ENCODE results near the gene TMPRSS12.
"Not testable (repeated sequence)": the region's sequence is repeated elsewhere in the genome, so short reads cannot be mapped to it uniquely, and the experiment has no call there.

TMPRSS12 gene

GRCh38 chr12:50855679-50856078 lies 13.0 kb downstream of the TMPRSS12 start:
- in situ Hi-C loops (cut with HindIII; ENCODE audit: low sequenced_read_pairs), result not testable (repeated sequence)

- in situ Hi-C loops (cut with HindIII; ENCODE audit: low sequenced_read_pairs), result no loop called here
These were observed 17.0 kb downstream of the TMPRSS12 start for GRCh38 chr12:50859621-50860310.

DNA sequence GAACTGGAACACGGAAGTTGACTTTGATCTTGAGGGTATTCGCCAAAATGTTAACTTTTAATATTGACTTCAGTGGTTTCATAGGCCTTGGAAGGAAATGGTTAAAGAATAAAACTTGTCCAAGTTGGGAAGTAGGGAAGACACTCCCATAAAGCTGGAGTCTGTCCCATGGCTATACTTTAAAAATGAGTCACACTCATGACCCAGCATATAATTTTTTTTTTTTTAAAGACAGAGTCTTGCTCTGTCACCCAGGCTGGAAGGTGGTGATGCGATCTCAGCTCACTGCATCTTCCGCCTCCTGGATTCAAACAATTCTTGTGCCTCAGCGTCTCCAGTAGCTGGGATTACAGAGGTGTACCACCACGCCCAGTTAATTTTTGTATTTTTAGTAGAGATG lies 19.6 kb downstream of the TMPRSS12 start:
- in situ Hi-C loops (cut with HindIII; ENCODE audit: low sequenced_read_pairs), result no loop called here

GRCh38 chr12:50865266-50865665 lies 22.5 kb downstream of the TMPRSS12 start:
- in situ Hi-C loops (cut with HindIII; ENCODE audit: low sequenced_read_pairs), result no loop called here

GRCh38 chr12:50868881-50869280 lies 26.2 kb downstream of the TMPRSS12 start:
- in situ Hi-C loops (cut with HindIII; ENCODE audit: low sequenced_read_pairs), result not testable (repeated sequence)

DNA sequence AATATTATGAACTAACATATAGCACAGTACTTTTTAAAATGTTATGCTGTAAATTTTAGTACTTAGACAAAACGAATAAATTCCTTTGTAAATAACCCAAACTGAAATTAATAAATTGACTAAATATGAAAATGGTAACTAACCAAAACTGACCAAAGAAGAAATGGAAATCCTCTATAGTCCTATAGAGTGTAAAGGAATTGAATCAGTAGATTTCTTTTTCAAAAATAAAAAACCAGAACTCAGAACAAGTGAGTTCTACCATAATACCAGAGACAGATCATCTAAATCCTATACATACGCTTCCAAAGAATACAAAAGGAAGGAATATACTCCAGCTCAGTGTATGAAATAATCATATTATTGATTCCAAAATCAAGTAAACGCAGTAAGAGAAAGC lies 39.8 kb downstream of the TMPRSS12 start:
- in situ Hi-C loops (cut with HindIII; ENCODE audit: low sequenced_read_pairs), result no loop called here

- in situ Hi-C loops (cut with HindIII; ENCODE audit: low sequenced_read_pairs), result no loop called here
These were observed 44.5 kb downstream of the TMPRSS12 start for GRCh38 chr12:50887191-50887590.

GRCh38 chr12:50888666-50889065 lies 45.9 kb downstream of the TMPRSS12 start:
- in situ Hi-C loops (cut with HindIII; ENCODE audit: low sequenced_read_pairs), result no loop called here

GRCh38 chr12:50894241-50894640 lies 51.5 kb downstream of the TMPRSS12 start:
- in situ Hi-C loops (cut with HindIII; ENCODE audit: low sequenced_read_pairs), result no loop called here

DNA sequence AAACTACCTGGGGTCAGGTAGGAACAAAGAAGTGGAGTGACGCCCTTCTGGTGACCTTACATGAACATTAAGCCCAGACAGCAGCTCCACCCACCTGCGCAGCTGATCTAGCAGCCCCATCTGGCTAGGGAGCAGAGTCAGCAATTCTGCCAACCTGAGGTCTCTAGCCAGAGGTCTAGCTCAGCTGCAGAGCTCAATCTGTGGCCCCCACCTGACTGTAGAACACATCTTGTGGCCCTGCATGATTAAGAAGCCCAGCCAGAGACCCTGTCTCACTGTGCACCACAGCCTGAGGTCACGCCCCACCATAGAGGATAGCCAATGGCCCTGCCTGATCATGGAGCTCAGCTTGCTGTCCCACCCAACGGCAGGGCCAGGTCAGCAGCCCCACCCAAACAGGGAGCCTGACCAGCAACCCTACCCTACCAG lies 59.0 kb downstream of the TMPRSS12 start:
- in situ Hi-C loops (cut with HindIII; ENCODE audit: low sequenced_read_pairs), result no loop called here

DNA sequence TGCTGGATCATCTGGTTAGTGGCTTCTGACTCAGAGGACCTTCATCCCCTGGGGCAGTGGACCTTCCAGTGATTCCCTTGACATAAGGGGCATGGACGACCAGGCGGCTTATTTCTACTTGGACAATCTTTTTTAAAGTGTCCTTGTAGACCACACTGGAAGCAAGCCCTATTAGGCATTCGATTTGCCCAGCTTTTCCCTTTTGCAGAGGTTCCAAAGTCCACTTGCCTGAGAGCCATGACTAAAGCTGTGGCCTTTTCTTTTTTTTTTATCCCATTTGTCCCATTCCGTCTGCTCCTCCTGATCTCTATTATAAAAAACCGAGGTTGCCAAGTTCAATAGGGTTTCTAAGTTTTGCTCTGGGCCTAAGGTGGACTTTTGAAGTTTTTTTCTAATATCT lies 65.8 kb downstream of the TMPRSS12 start:
- in situ Hi-C loops (cut with HindIII; ENCODE audit: low sequenced_read_pairs), result not testable (repeated sequence)

DNA sequence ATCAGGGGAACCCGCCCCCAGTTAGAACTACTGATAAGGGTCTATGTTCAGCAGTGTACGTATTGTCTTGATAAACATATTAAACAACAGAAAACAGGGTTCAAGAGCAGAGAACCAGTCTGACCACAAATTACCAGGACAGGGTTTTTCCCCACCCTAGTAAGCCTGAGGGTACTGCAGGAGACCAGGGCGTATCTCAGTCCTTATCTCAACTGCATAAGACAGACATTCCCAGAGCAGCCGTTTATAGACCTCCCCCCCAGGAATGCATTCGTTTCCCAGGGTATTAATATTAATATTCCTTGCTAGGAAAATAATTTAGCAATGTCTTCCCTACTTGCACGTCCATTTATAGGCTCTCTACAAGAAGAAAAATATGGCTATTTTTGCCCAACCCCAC lies 69.6 kb downstream of the TMPRSS12 start:
- in situ Hi-C loops (cut with HindIII; ENCODE audit: low sequenced_read_pairs), result not testable (repeated sequence)

GRCh38 chr12:50913224-50913623 lies 70.5 kb downstream of the TMPRSS12 start:
- in situ Hi-C loops (cut with HindIII; ENCODE audit: low sequenced_read_pairs), result no loop called here

- in situ Hi-C loops (cut with HindIII; ENCODE audit: low sequenced_read_pairs), result no loop called here
These were observed 72.3 kb downstream of the TMPRSS12 start for GRCh38 chr12:50914872-50915484.

GRCh38 chr12:50916292-50916691 lies 73.6 kb downstream of the TMPRSS12 start:
- in situ Hi-C loops (cut with HindIII; ENCODE audit: low sequenced_read_pairs), result no loop called here

- in situ Hi-C loops (cut with HindIII; ENCODE audit: low sequenced_read_pairs), result no loop called here
These were observed 76.0 kb downstream of the TMPRSS12 start for GRCh38 chr12:50918584-50919316.

DNA sequence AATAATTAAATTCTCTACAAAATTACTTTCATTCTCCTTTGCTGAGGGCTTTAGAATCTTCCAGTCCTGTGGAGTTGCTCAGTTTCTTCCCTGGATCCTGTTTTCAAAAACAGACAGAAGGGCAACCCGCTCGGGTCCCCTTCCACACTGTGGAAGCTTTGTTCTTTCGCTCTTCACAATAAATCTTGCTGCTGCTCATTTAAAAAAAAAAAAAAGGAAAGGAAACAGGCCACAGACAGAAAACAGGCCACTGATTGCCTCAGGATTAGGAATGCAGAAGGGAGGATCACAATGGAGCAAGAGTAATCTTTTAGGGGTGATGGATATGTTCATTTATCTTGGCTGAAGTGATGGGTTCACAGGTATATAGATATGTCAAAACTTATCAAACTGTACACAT lies 80.1 kb downstream of the TMPRSS12 start:
- in situ Hi-C loops (cut with HindIII; ENCODE audit: low sequenced_read_pairs), result loop anchor here (10.0 kb wide), 1 partner anchor 88 kb away; no protein-coding TSS in a partner anchor

DNA sequence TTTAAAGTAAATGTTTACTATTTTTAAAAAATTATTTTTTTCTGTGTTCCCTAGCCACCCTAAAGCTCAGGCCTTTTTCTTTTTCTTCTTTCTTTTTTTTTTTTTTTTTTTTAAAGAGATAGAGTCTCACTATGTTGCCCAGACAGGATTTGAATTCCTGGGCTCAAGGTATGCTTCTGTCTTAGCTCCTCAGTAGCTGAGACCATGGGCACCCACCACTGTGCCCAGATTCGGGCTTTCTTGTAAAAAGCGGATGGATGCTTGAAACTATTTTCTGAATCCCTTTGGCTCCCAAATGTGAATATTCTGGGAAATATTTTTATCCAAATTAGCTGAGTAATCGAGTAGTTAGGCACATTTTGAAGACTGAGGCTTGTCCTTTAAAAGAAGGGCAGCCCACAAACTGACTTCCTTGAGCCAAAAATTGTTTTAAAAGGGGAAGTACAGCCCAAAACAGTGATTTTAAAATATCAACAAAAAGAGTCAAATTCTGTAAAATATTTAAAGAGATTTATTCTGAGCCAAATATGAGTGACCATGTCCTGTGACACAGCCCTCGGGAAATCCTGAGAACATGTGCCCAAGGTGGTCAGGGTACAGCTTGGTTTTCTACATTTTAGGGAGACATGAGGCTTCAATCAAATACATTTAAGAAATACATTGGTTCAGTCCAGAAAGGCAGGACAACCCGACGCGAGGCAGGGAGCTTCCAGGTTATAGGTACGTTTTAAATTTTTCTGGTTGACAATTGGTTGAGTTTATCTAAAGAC lies 80.8 kb downstream of the TMPRSS12 start:
- in situ Hi-C loops (cut with HindIII; ENCODE audit: low sequenced_read_pairs), result loop anchor here (10.0 kb wide), 1 partner anchor 89 kb away; no protein-coding TSS in a partner anchor

DNA sequence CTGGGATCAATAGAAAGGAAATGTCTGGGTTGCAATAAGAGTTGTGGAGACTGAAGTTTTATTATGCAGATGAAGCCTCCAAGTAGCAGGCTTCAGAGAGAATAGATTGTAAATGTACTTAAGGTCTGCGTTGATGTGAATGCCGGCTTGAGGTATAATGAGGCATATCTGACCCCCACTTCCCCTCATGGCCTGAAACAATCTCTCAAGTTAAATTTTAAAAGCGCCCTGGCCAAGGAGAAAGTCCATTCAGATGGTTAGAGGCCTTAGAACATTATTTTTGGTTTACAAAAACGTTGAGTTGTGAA lies 81.4 kb downstream of the TMPRSS12 start:
- in situ Hi-C loops (cut with HindIII; ENCODE audit: low sequenced_read_pairs), result loop anchor here (10.0 kb wide), 1 partner anchor 89 kb away; no protein-coding TSS in a partner anchor

GRCh38 chr12:50924439-50925341 lies 82.0 kb downstream of the TMPRSS12 start:
- in situ Hi-C loops (cut with HindIII; ENCODE audit: low sequenced_read_pairs), result loop anchor here (10.0 kb wide), 1 partner anchor 90 kb away; no protein-coding TSS in a partner anchor
